Activated B cell treated with CpG ODN at 0.5 μM for 24 hours (primary cell): Measurements from ENCODE around the gene SEH1L. TPM values are rescaled to one million over a fixed set of nuclear protein-coding genes. Genes with fewer than 3 reads are reported as not detected.

Experiments used
- ATAC-seq: fragments of 200-7000 bp; cut with Tn5 transposase; one replicate; pipeline ENCODE4 v1.10.0; 2021; ENCODE audit warnings: low read depth, mild to moderate bottlenecking, moderate library complexity
- CTCF ChIA-PET: fragments of 350-600 bp; sonication (Branson Sonifier 250); formaldehyde crosslinking; loops from one replicate; lab custom pipeline; 2021; ENCODE audit warnings: antibody characterized with exemption; lab: Charles Lee
- POLR2A ChIA-PET: fragments of 350-600 bp; sonication (Branson Sonifier 250); formaldehyde crosslinking; loops from one replicate; lab custom pipeline; 2021; ENCODE audit warnings: antibody characterized with exemption; lab: Charles Lee
- DNase-seq: peaks from one replicate; pipeline ENCODE4 v3.0.0; 2022
- H3K27ac Mint-ChIP-seq: one replicate; pipeline ENCODE4 v1.8.0; 2020; ENCODE audit warnings: mixed read lengths
- H3K27me3 Mint-ChIP-seq: one replicate; pipeline ENCODE4 v1.8.0; 2021; ENCODE audit warnings: mixed read lengths
- H3K36me3 Mint-ChIP-seq: one replicate; pipeline ENCODE4 v1.8.0; 2021; ENCODE audit warnings: low read depth, mixed read lengths
- H3K4me1 Mint-ChIP-seq: one replicate; pipeline ENCODE4 v1.8.0; 2021; ENCODE audit warnings: mixed read lengths
- H3K4me3 Mint-ChIP-seq: one replicate; pipeline ENCODE4 v1.8.0; 2020; ENCODE audit warnings: mild to moderate bottlenecking, mixed read lengths
- H3K9me3 Mint-ChIP-seq: one replicate; pipeline ENCODE4 v1.8.0; 2020; ENCODE audit warnings: mixed read lengths
- intact Hi-C: fragments of 100-400 bp; cut with micrococcal nuclease; formaldehyde crosslinking; loops from one replicate; pipeline ENCODE4 v1.15.1; 2024
- total RNA-seq: library from RNA; stranded (reverse); gene quantifications from 2 replicates; pipeline ENCODE4 v1.2.3, GENCODE V29; 2022
- TF ChIP-seq, protein P1 (sequence below): fragments of 200-600 bp; IDR thresholded peaks from one replicate; pipeline ENCODE4 v1.8.0; 2022; ENCODE audit warnings: antibody characterized with exemption, mild to moderate bottlenecking

Gene SEH1L
- total RNA-seq, 1 donor from 2014 or later = 79.3 TPM

DNA sequence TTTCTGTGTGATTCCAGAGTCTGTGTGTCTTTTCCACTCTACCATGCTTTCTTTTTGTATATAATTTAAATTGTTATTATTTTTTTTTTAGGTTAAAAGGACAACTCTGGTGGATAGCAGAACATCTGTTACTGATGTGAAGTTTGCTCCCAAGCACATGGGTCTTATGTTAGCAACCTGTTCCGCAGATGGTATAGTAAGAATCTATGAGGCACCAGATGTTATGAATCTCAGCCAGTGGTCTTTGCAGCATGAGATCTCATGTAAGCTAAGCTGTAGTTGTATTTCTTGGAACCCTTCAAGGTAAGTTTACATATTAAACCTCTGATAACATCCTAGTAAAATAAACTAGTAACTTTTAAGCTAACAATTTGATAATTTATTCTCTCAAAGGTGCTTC is 15.3 kb downstream of the SEH1L start:
- Mint-ChIP-seq H3K4me1 (peaks cover 2% of the 10 kb centered on the region), H3K27ac (no peak overlapping the region), H3K9me3 (no peaks in the 10 kb centered on the region), H3K27me3 (no peaks in the 10 kb centered on the region), H3K4me3 (no peak overlapping the region), H3K36me3 (peaks cover 61% of the 10 kb centered on the region)
- ATAC-seq (no peak), DNase-seq (no peak)
- TF ChIP-seq, protein P1, sequence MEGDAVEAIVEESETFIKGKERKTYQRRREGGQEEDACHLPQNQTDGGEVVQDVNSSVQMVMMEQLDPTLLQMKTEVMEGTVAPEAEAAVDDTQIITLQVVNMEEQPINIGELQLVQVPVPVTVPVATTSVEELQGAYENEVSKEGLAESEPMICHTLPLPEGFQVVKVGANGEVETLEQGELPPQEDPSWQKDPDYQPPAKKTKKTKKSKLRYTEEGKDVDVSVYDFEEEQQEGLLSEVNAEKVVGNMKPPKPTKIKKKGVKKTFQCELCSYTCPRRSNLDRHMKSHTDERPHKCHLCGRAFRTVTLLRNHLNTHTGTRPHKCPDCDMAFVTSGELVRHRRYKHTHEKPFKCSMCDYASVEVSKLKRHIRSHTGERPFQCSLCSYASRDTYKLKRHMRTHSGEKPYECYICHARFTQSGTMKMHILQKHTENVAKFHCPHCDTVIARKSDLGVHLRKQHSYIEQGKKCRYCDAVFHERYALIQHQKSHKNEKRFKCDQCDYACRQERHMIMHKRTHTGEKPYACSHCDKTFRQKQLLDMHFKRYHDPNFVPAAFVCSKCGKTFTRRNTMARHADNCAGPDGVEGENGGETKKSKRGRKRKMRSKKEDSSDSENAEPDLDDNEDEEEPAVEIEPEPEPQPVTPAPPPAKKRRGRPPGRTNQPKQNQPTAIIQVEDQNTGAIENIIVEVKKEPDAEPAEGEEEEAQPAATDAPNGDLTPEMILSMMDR = no peak
- intact Hi-C loops = no loop called here
- CTCF ChIA-PET = no interaction called here
- POLR2A ChIA-PET = interaction anchor here (1.4 kb wide), 1 partner anchor 28 kb away, joined by 3 read pairs; the partner anchor contains the start of gene CEP192

DNA sequence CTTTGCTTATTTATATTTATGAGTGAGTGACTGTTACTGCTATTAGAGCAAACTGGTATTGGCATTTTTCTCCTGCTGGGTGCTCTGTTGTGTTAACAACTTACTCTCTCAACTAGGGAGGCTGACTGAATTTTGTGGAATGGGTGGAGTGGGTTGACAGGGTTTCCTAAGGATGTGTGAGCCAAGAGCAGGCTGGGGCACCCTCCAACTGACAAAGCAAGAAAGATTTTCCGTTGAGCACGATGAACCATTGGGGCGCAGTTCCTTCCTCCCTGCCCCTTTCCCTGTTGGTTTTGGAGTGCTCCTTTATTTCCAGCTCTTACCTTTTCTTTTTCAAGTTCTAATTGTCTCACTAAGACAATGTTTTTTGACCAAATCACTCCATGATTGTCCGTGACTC is 20.3 kb downstream of the SEH1L start:
- intact Hi-C loops = no loop called here
- H3K4me3 Mint-ChIP-seq = no peak overlapping the region
- ChIA-PET POLR2A (no interaction called here), CTCF (no interaction called here)
- DNase-seq (no peak), ATAC-seq (no peak)
- no peaks in the 10 kb centered on the region for H3K9me3 Mint-ChIP-seq
- no peak overlapping the region for H3K27ac Mint-ChIP-seq
- H3K36me3 Mint-ChIP-seq = peaks cover 70% of the 10 kb centered on the region
- no peaks in the 10 kb centered on the region for H3K27me3 Mint-ChIP-seq
- TF ChIP-seq, protein P1 = no peak
- H3K4me1 Mint-ChIP-seq = peaks cover 6% of the 10 kb centered on the region

DNA sequence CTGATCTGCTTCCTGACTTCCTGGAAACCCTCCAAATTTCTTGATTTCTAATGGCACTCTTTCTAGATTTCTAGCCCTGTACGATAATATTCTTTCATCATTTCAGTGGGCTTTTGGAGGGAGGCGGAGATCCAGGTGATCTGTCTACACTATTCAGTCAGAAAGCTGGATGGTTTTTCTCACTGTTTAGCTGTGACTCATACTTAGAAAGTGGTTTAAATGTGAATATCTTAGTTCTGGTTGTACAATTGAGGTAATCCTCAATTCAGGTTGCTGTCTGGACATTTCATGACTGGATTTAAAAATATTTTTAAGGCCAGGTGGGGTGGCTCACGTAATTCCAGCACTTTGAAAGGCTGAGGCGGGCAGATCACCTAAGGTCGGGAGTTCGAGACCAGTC is 20.8 kb downstream of the SEH1L start:
- H3K36me3 Mint-ChIP-seq = peaks cover 69% of the 10 kb centered on the region
- intact Hi-C loops = no loop called here
- TF ChIP-seq, protein P1 = no peak
- no peaks in the 10 kb centered on the region for H3K9me3 Mint-ChIP-seq
- ChIA-PET POLR2A (no interaction called here), CTCF (no interaction called here)
- no peak overlapping the region for H3K4me3 Mint-ChIP-seq
- DNase-seq = no peak
- no peak overlapping the region for H3K27ac Mint-ChIP-seq
- no peak for ATAC-seq
- H3K4me1 Mint-ChIP-seq = peaks cover 6% of the 10 kb centered on the region
- no peaks in the 10 kb centered on the region for H3K27me3 Mint-ChIP-seq

DNA sequence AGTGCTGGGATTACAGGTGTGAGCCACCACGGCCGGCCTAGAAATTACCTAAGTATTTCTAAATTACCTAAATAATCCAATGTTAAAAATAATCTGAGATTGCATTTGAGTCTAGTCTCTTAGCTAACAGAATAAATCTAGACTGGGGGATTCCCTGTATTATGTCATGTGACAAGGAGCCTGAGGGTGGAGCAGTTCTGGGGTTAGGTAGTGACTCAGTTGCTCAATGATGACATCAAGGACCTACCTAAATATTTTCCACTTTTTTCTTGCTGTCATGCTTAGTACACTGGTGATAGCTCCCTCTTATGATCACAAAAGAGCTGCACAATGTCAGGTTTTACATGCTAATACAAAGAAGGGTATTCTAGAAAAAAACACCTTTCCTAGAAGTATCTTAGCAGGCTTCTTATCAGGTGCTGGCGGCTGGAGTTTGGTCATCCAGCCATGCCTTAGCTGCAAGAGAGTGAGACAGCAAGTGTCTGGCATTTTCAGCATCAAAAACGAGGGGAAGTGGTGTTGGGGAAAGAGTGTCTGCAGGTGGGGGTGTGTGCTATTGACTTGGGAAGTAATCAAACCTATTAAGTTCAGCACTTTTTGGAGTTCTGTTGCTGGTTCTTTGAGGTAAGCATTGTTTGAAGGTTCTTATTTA is 25.9 kb downstream of the SEH1L start:
- Mint-ChIP-seq H3K4me3 (no peak overlapping the region), H3K9me3 (no peaks in the 10 kb centered on the region), H3K27me3 (no peaks in the 10 kb centered on the region), H3K27ac (no peak overlapping the region), H3K36me3 (peaks cover 73% of the 10 kb centered on the region), H3K4me1 (no peaks in the 10 kb centered on the region)
- DNase-seq (no peak), ATAC-seq (no peak)
- intact Hi-C loops = no loop called here
- TF ChIP-seq, protein P1 = no peak
- CTCF ChIA-PET = no interaction called here
- POLR2A ChIA-PET = interaction anchor here (1.9 kb wide), 1 partner anchor 17 kb away, joined by 17 read pairs; the partner anchor contains the start of gene CEP192

DNA sequence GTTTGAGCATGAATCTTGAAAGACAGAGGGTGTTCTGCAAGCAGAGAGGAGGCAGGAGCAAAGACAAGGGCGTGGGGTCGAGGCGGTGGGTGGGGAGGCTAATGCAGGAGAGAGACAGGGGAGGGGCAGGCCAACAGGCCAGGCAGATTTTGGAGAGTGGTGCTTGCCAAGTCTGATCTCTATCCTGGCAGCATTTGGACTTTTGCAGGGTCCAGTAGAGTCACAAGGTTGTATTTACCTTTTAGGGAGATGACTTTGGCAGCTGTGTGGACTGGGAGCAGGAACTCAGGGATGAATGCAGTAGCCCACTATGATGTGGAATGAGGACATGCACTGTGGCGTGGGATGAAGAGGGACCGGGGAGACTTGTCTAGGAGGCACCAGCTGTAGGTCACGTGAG is 27.7 kb downstream of the SEH1L start:
- peaks cover 72% of the 10 kb centered on the region for H3K36me3 Mint-ChIP-seq
- CTCF ChIA-PET = no interaction called here
- H3K9me3 Mint-ChIP-seq = no peaks in the 10 kb centered on the region
- H3K4me3 Mint-ChIP-seq = no peak overlapping the region
- no peak for ATAC-seq
- H3K27ac Mint-ChIP-seq = no peak overlapping the region
- no peak for DNase-seq
- H3K27me3 Mint-ChIP-seq = no peaks in the 10 kb centered on the region
- H3K4me1 Mint-ChIP-seq = no peaks in the 10 kb centered on the region
- TF ChIP-seq, protein P1 = no peak
- POLR2A ChIA-PET = no interaction called here
- intact Hi-C loops = no loop called here
